Ecto neural progenitor cell (in vitro differentiated cells): ENCODE measurements around the gene PSAT1.
A peak's percentile ranks its signal among the peaks of the same experiment; 100 is the strongest.
"Not testable (repeated sequence)": the region's sequence is repeated elsewhere in the genome, so short reads cannot be mapped to it uniquely, and the experiment has no call there.

Experiments
- DNase-seq: peaks from one replicate; pipeline ENCODE4 v3.0.0-alpha.2; 2018; ENCODE audit warnings: low spot score

Gene PSAT1

GRCh38 chr9:78296893-78297671, at the start of gene PSAT1:
Gene PSAT1 (plus strand): TSS chr9:78297125. CDS start chr9:78297211, 86 bp downstream.
- peak; percentile 96 for DNase-seq

GRCh38 chr9:78248635-78249034, 48.3 kb upstream of the PSAT1 start:
- DNase-seq: no peak

- DNase-seq: no peak
Observed at GRCh38 chr9:78249542-78249941, 47.4 kb upstream of the PSAT1 start.

GRCh38 chr9:78252616-78253015, 44.3 kb upstream of the PSAT1 start:
- DNase-seq: no peak

- DNase-seq: no peak
Observed at GRCh38 chr9:78253285-78253684, 43.6 kb upstream of the PSAT1 start.

GRCh38 chr9:78261403-78262001, 35.4 kb upstream of the PSAT1 start:
- no peak for DNase-seq

- no peak for DNase-seq
Observed at GRCh38 chr9:78262655-78263054, 34.3 kb upstream of the PSAT1 start.

- no peak for DNase-seq
Observed at GRCh38 chr9:78267889-78268288, 29.0 kb upstream of the PSAT1 start.

- DNase-seq: no peak
Observed at GRCh38 chr9:78269784-78270183, 27.1 kb upstream of the PSAT1 start.

- DNase-seq: no peak
Observed at GRCh38 chr9:78272307-78272706, 24.6 kb upstream of the PSAT1 start.

GRCh38 chr9:78273761-78274160, 23.2 kb upstream of the PSAT1 start:
- DNase-seq: no peak

GRCh38 chr9:78278177-78278777, 18.6 kb upstream of the PSAT1 start:
- no peak for DNase-seq

- no peak for DNase-seq
Observed at GRCh38 chr9:78278801-78279200, 18.1 kb upstream of the PSAT1 start.

GRCh38 chr9:78280982-78281668, 15.8 kb upstream of the PSAT1 start:
- DNase-seq: no peak

- not testable (repeated sequence) for DNase-seq
Observed at GRCh38 chr9:78284181-78284580, 12.7 kb upstream of the PSAT1 start.

GRCh38 chr9:78286125-78286524, 10.8 kb upstream of the PSAT1 start:
- DNase-seq: no peak

- no peak for DNase-seq
Observed at GRCh38 chr9:78286946-78287388, 10.0 kb upstream of the PSAT1 start.

GRCh38 chr9:78288214-78288892, 8.6 kb upstream of the PSAT1 start:
- no peak for DNase-seq

- DNase-seq: no peak
Observed at GRCh38 chr9:78289474-78289873, 7.5 kb upstream of the PSAT1 start.

- DNase-seq: no peak
Observed at GRCh38 chr9:78291240-78291925, 5.5 kb upstream of the PSAT1 start.

- no peak for DNase-seq
Observed at GRCh38 chr9:78292026-78292425, 4.9 kb upstream of the PSAT1 start.
